ENCODE data around the gene AGAP1.

DNA sequence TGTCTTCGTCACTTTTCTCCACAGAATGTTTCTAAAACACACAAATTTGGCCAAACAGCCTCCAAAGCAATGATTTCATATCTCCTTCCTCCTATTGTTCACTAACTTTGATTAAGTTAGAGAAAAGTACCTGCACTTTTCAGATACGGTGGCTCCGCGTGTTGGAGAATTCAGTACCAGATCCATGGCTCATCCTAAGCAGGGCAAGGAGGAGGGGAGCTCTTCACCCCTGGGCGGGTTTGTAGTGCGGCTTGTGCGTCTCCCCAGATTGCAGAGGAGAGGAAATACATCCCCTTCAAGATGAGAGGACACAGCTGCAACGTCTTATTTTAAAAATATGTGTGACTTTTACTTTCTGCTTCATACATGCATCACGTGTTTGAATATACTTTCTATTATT is 333.0 kb downstream of the AGAP1 start:
- TF ChIP-seq RAD21 (conservative IDR thresholded peaks at IDR 0.05 in 1 of 2, IDR thresholded peaks at IDR 0.05 in 1 of 2) (no peak), POLR2A (IDR thresholded peaks at IDR 0.05; ENCODE audit: low read length) (no peak)
- TF ChIP-seq, protein P1, sequence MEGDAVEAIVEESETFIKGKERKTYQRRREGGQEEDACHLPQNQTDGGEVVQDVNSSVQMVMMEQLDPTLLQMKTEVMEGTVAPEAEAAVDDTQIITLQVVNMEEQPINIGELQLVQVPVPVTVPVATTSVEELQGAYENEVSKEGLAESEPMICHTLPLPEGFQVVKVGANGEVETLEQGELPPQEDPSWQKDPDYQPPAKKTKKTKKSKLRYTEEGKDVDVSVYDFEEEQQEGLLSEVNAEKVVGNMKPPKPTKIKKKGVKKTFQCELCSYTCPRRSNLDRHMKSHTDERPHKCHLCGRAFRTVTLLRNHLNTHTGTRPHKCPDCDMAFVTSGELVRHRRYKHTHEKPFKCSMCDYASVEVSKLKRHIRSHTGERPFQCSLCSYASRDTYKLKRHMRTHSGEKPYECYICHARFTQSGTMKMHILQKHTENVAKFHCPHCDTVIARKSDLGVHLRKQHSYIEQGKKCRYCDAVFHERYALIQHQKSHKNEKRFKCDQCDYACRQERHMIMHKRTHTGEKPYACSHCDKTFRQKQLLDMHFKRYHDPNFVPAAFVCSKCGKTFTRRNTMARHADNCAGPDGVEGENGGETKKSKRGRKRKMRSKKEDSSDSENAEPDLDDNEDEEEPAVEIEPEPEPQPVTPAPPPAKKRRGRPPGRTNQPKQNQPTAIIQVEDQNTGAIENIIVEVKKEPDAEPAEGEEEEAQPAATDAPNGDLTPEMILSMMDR (IDR thresholded peaks at IDR 0.05), result no peak

All from A549 (cell line).